Activated naive CD8-positive, alpha-beta T cell treated with anti-CD3 and anti-CD28 coated beads for 36 hours (primary cell): ENCODE measurements around the gene PSEN2. TPM values are rescaled to one million over a fixed set of nuclear protein-coding genes. Genes with fewer than 3 reads are reported as not detected.

ENCODE experiments used
- DNase-seq: peaks from one replicate; pipeline ENCODE4 v3.0.0; 2021
- H3K27ac Mint-ChIP-seq: one replicate; pipeline ENCODE4 v1.8.0; 2022; ENCODE audit warnings: mild to moderate bottlenecking, moderate library complexity, mixed read lengths
- H3K27me3 Mint-ChIP-seq: one replicate; pipeline ENCODE4 v1.8.0; 2022; ENCODE audit warnings: mild to moderate bottlenecking, mixed read lengths
- H3K36me3 Mint-ChIP-seq: one replicate; pipeline ENCODE4 v1.8.0; 2021; ENCODE audit warnings: mild to moderate bottlenecking, mixed read lengths
- H3K4me1 Mint-ChIP-seq: one replicate; pipeline ENCODE4 v1.8.0; 2021; ENCODE audit warnings: mixed read lengths
- H3K4me3 Mint-ChIP-seq: one replicate; pipeline ENCODE4 v1.8.0; 2022; ENCODE audit warnings: mild to moderate bottlenecking, moderate library complexity, mixed read lengths
- H3K9me3 Mint-ChIP-seq: one replicate; pipeline ENCODE4 v1.8.0; 2022; ENCODE audit warnings: mixed read lengths
- total RNA-seq, 2 experiments: library from RNA; stranded (reverse); gene quantifications; one replicate each; pipeline ENCODE4 v1.2.3, GENCODE V29; 2021

PSEN2 gene
- total RNA-seq, 2 experiments from 2014 or later, result 3.9 to 4.6 TPM

GRCh38 chr1:226874579-226875425 lies 4.4 kb downstream of the PSEN2 start:
- H3K27me3 Mint-ChIP-seq, result peaks cover 5% of the 10 kb centered on the region
- peaks cover 6% of the 10 kb centered on the region for H3K4me1 Mint-ChIP-seq
- H3K4me3 Mint-ChIP-seq, result no peak overlapping the region
- H3K27ac Mint-ChIP-seq, result no peak overlapping the region
- no peaks in the 10 kb centered on the region for H3K9me3 Mint-ChIP-seq
- no peaks in the 10 kb centered on the region for H3K36me3 Mint-ChIP-seq
- no peak for DNase-seq

DNA sequence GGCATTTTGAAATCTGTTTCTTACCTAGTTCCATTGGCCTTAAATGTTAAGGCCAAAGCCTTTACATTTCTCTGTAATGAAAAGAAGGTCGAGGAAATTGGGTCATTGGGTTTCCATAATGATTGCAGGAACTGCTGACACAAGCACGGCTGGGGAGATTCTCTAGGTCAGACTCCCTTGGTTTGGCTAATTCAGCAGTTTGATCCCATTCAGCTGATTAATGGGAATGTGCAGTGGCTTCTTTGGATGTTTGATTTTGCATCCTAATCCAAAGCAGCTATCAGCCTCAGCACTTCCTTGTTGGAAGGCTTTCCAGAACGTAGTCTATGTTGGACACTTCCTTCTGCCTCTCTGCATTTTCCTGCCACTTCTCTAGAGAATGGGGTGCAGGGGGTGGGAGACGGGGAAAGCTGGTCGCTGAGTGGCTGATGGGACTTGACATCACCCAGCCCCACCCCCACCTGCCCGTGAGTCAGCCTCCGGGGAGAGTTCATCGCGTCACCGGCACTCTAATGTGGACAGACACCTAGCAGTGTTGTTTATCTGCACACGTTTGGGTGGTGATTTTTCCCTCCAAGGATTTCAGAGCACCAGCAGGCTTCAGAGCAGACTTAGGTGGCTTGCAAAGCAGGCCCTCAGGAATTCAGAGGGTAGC lies 5.4 kb downstream of the PSEN2 start:
- Mint-ChIP-seq H3K9me3 (no peaks in the 10 kb centered on the region), H3K27ac (no peak overlapping the region), H3K36me3 (no peaks in the 10 kb centered on the region), H3K27me3 (peaks cover 5% of the 10 kb centered on the region), H3K4me3 (no peak overlapping the region), H3K4me1 (peaks cover 4% of the 10 kb centered on the region)
- DNase-seq, result no peak

DNA sequence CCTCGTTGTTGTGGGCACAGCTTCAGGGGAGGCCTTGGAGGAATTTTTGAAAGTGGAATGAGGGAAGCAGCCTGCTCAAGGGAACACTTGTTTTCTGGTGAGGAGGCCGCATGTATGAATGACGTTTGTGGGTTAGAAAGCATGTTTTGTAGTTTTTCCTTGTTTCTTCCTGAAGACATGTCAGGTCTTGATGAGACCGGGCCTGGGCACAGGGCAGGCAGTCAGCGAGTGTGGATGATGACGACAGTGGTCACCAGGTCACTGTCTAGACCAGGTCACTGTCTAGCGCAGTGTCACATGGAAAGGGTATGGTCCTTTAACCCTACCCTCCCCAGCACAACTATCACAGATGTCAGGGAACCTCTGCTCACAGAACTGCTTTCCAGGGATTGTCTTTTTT lies 7.3 kb downstream of the PSEN2 start:
- Mint-ChIP-seq H3K27ac (no peak overlapping the region), H3K9me3 (no peaks in the 10 kb centered on the region), H3K36me3 (peaks cover 5% of the 10 kb centered on the region), H3K4me1 (peaks cover 6% of the 10 kb centered on the region), H3K27me3 (no peaks in the 10 kb centered on the region), H3K4me3 (no peak overlapping the region)
- DNase-seq, result no peak

GRCh38 chr1:226880372-226881287 lies 10.2 kb downstream of the PSEN2 start:
- peaks cover 7% of the 10 kb centered on the region for H3K36me3 Mint-ChIP-seq
- H3K27me3 Mint-ChIP-seq, result no peaks in the 10 kb centered on the region
- DNase-seq, result no peak
- H3K4me3 Mint-ChIP-seq, result no peak overlapping the region
- H3K27ac Mint-ChIP-seq, result no peak overlapping the region
- H3K4me1 Mint-ChIP-seq, result peaks cover 34% of the 10 kb centered on the region
- H3K9me3 Mint-ChIP-seq, result no peaks in the 10 kb centered on the region

DNA sequence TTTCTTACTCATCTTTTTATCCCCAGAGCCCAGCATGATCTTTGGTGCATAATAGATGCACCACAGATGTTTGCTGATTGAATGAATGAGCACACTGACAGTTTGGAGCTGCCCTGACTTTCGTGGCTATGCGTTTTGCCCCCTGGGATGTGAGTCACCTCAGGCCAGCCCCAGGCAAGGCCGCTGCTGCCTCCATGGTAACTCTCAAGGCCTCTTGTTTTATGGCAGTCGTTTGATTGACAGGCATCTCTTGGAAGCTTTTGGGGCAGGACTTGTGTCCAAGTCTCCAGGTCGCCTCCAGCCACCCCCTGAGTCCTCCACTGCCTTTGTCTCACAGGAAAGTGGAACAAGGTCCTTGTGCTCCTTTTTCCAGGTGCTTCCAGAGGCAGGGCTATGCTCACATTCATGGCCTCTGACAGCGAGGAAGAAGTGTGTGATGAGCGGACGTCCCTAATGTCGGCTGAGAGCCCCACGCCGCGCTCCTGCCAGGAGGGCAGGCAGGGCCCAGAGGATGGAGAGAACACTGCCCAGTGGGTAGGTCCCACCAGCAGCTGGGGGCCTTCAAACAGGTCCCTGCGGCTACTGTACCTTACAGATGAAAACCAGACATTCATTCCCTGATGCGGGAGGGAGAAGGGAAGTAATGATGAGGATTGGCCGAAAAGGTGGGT lies 11.2 kb downstream of the PSEN2 start:
- Mint-ChIP-seq H3K27me3 (no peaks in the 10 kb centered on the region), H3K27ac (peak overlapping the region; percentile 93), H3K9me3 (no peaks in the 10 kb centered on the region), H3K4me1 (peaks cover 41% of the 10 kb centered on the region), H3K4me3 (peak overlapping the region; percentile 61), H3K36me3 (peaks cover 7% of the 10 kb centered on the region)
- no peak for DNase-seq

DNA sequence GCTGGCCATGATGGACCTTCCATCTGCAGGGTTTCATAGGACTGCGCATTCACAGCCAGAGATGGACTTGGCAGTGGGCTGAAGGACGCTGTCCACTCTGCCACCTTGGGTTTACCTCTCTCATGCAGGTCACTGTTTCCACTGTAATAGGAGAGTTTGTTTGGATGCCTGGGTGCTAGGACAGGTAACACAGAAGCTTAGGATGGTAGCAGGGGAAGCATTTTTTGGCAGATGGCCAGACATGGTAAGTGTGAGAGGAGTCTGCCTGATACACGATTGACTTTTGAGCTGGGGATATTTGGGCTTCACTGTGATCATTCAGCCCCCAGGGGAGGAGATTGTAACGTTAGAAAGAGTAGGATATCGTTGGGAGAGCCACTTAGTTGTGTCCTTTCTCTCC lies 11.8 kb downstream of the PSEN2 start:
- Mint-ChIP-seq H3K4me3 (peak overlapping the region; percentile 61), H3K9me3 (no peaks in the 10 kb centered on the region), H3K27me3 (no peaks in the 10 kb centered on the region), H3K27ac (peak overlapping the region; percentile 93), H3K36me3 (peaks cover 7% of the 10 kb centered on the region), H3K4me1 (peaks cover 41% of the 10 kb centered on the region)
- DNase-seq, result no peak

- peak overlapping the region; percentile 93 for H3K27ac Mint-ChIP-seq
- peaks cover 41% of the 10 kb centered on the region for H3K4me1 Mint-ChIP-seq
- H3K36me3 Mint-ChIP-seq, result peaks cover 7% of the 10 kb centered on the region
- peak; percentile 33 for DNase-seq
- no peaks in the 10 kb centered on the region for H3K27me3 Mint-ChIP-seq
- H3K4me3 Mint-ChIP-seq, result peak overlapping the region; percentile 61
- no peaks in the 10 kb centered on the region for H3K9me3 Mint-ChIP-seq
These were observed 12.4 kb downstream of the PSEN2 start for GRCh38 chr1:226882631-226883409.

DNA sequence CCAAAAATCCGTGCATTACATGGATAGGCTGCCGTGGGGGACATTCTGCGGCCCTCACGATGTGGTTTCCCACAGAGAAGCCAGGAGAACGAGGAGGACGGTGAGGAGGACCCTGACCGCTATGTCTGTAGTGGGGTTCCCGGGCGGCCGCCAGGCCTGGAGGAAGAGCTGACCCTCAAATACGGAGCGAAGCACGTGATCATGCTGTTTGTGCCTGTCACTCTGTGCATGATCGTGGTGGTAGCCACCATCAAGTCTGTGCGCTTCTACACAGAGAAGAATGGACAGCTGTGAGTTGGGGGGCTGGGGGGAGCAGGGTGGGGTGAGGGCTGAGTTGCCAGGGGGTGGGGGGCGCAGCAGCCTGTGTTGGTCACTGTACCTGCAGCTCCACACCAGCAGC lies 13.2 kb downstream of the PSEN2 start:
- H3K4me3 Mint-ChIP-seq, result peak overlapping the region; percentile 61
- peaks cover 41% of the 10 kb centered on the region for H3K4me1 Mint-ChIP-seq
- no peak for DNase-seq
- H3K27me3 Mint-ChIP-seq, result no peaks in the 10 kb centered on the region
- H3K9me3 Mint-ChIP-seq, result no peaks in the 10 kb centered on the region
- H3K36me3 Mint-ChIP-seq, result peaks cover 7% of the 10 kb centered on the region
- peak overlapping the region; percentile 93 for H3K27ac Mint-ChIP-seq

DNA sequence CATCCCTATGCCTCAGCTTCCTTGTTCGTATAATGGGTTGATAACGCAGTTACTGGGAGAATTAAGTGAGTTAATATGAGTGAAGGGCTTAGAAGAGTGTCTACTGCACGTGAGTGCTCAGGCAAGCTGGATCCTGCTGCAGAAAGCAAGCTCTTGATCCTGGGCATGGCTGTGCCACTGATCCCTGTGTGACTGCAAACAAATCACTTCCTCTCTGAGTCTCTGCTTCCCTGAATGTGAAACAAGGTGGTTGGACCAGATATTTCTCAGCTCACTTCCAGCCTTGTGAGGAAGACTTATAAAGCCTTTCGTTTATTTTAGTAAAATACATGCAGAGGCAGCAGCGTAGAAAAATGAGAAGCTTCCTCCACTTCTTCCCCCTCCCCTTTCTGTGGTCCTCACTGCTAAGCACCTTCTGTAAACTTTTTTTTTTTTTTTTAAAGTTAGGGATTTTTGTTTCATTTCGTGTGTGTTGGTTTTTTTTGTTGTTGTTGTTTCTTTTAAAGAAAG lies 13.8 kb downstream of the PSEN2 start:
- peak overlapping the region; percentile 38 for H3K27ac Mint-ChIP-seq
- H3K27me3 Mint-ChIP-seq, result no peaks in the 10 kb centered on the region
- peaks cover 41% of the 10 kb centered on the region for H3K4me1 Mint-ChIP-seq
- no peak overlapping the region for H3K4me3 Mint-ChIP-seq
- no peaks in the 10 kb centered on the region for H3K9me3 Mint-ChIP-seq
- no peak for DNase-seq
- H3K36me3 Mint-ChIP-seq, result peaks cover 7% of the 10 kb centered on the region

GRCh38 chr1:226884966-226885820 lies 14.8 kb downstream of the PSEN2 start:
- Mint-ChIP-seq H3K36me3 (peaks cover 7% of the 10 kb centered on the region), H3K27me3 (no peaks in the 10 kb centered on the region), H3K27ac (peak overlapping the region; percentile 1), H3K4me3 (no peak overlapping the region), H3K9me3 (no peaks in the 10 kb centered on the region), H3K4me1 (peaks cover 41% of the 10 kb centered on the region)
- DNase-seq, result no peak

- no peak overlapping the region for H3K27ac Mint-ChIP-seq
These were observed 15.9 kb downstream of the PSEN2 start for GRCh38 chr1:226886122-226886901.

DNA sequence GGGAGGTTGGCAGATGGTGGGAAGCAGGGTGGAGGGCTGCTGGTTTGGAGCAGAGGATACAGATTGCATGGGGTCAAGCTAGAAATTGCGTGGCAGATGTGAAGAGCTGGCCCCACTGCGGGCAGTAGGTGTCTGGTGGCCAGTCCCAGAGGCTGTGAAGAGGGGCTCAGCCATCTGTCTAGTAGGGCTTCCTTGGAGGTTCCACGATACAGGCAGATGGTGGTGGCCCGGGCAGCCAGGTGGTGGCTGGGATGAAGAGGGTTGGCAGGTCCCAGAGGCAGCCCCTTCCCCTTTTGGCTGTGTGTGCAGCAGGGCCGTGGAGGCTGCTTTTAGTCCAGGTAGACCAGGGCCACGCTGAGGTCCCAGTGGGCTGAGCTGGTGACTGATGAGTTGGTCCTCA lies 16.6 kb downstream of the PSEN2 start:
- Mint-ChIP-seq H3K36me3 (peaks cover 2% of the 10 kb centered on the region), H3K27me3 (no peaks in the 10 kb centered on the region), H3K9me3 (no peaks in the 10 kb centered on the region), H3K27ac (no peak overlapping the region), H3K4me1 (peaks cover 41% of the 10 kb centered on the region), H3K4me3 (no peak overlapping the region)
- DNase-seq, result no peak

More at GRCh38 chr1:226886122-226886901, 15.9 kb downstream of the PSEN2 start:
- Mint-ChIP-seq H3K27me3 (no peaks in the 10 kb centered on the region), H3K9me3 (no peaks in the 10 kb centered on the region), H3K36me3 (peaks cover 2% of the 10 kb centered on the region), H3K4me3 (no peak overlapping the region), H3K4me1 (peaks cover 41% of the 10 kb centered on the region)
- DNase-seq, result no peak
